NK-92 (cell line): Measurements from ENCODE around the gene STXBP5L.
"Not testable (repeated sequence)": the region's sequence is repeated elsewhere in the genome, so short reads cannot be mapped to it uniquely, and the experiment has no call there.

Experiments used
- DNase-seq: peaks from one replicate; lab custom pipeline; 2025; ENCODE audit not compliant: unreplicated experiment; lab: John Stamatoyannopoulos, UW

Gene STXBP5L

GRCh38 chr3:120908030-120908794 lies at the start of gene STXBP5L:
STXBP5L (plus strand) TSS chr3:120908205; CDS start chr3:120909579, 1,374 bp downstream.
- no peak for DNase-seq

GRCh38 chr3:120858521-120858920 lies 49.5 kb upstream of the STXBP5L start:
- no peak for DNase-seq

GRCh38 chr3:120864541-120864940 lies 43.5 kb upstream of the STXBP5L start:
- DNase-seq = no peak

DNA sequence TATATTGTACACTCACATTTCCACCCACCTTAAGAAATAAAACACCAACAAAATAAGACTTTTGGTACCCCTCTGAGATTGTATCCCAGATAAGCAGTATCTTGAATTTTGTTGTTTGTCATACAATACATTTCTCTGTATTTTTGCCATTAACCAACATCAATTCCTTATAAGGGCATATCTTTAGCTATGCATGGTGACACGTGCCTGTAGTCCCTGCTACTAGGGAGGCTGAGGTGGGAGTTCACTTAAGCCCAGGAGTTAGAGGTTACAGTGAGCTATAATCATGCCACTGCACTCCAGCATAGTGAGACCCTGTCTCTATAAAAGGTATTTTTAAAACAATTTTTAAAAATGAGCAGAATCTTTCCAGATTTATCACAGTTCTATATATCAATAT lies 32.5 kb upstream of the STXBP5L start:
- DNase-seq = no peak

DNA sequence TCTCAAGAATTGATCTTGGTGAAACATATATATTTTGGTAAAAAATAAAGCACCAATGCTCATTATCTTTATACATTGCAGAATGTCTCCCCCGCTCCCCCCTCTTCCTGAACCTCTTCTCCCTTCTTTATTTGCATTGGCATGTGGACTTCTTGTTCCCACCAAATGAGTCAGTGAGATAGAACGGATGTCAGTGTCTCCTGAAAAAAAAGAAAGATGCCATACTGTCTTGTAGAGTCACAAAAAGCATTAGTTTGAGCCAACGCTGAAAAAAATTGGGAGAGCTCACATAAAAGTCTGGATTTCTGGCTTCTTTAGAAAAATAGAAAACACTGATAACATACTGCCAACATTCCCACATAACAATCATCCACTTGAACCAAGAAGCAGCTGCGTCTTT lies 32.0 kb upstream of the STXBP5L start:
- no peak for DNase-seq

- DNase-seq = no peak
Observed at GRCh38 chr3:120879411-120879810, 28.6 kb upstream of the STXBP5L start.

GRCh38 chr3:120892921-120893320 lies 15.1 kb upstream of the STXBP5L start:
- DNase-seq = no peak

GRCh38 chr3:120894316-120895057 lies 13.5 kb upstream of the STXBP5L start:
- no peak for DNase-seq

- not testable (repeated sequence) for DNase-seq
Observed at GRCh38 chr3:120901716-120902115, 6.3 kb upstream of the STXBP5L start.

DNA sequence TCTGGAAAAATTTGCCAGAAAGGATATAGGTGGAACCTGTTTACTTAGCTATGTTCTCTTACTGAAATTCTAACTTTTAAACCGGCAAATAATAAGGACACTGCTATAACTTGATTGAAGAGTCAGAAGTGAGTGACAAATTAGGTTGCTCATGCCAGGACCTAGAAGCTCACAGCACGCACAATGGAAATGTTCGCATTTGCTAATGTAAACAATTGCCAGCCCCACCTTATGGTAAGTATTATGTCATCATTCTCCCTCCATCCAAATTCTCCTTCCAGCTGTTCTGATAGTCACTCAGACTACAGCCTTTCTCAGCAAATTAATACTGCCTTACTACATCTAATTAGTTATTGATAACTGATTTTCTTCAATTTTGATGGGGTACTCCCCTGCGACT lies 4.8 kb upstream of the STXBP5L start:
- DNase-seq = no peak

GRCh38 chr3:120907659-120908029 lies 361 bp upstream of the STXBP5L start:
- DNase-seq = no peak

GRCh38 chr3:120908795-120909601 lies 993 bp downstream of the STXBP5L start:
- DNase-seq = no peak

GRCh38 chr3:120909602-120909878 lies 1.5 kb downstream of the STXBP5L start:
- no peak for DNase-seq

DNA sequence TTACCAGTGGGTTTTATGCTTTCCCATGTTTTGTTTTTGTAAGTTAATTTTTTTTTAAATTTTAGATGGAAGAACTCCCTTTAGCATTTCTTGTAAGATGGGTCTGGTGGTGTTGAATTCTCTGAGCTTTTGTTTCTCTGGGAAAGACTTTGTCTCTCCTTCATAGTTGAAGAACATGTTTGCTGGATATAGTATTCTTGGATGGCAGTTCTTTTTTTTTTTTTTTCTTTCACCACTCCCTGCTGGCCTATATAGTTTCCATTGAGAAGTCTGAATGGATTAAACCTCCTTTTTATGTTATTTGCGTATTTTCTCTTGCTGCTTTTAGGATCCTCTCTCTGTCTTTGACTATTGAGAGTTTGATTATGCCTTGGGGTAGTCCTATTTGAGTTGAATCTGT lies 18.1 kb downstream of the STXBP5L start:
- DNase-seq = no peak

DNA sequence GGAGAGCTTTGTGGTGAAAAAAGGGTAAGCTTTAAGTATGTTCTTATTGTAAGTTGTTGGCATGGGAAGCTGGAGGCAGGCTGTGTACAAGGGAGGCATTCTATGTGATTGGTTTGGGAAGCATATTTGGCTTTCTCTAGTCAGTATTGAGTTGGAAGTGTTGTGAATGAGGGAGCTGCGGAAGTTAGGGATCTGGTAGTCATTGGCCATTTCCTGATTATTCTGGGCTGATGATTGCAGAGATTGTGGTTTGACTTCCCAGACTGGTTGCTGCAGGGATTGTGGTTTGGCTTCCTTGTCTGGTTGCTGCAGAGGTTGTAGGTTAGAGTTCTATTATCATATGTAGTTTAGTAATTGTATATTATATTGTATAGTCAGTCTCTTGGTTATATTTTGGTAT lies 21.0 kb downstream of the STXBP5L start:
- no peak for DNase-seq

DNA sequence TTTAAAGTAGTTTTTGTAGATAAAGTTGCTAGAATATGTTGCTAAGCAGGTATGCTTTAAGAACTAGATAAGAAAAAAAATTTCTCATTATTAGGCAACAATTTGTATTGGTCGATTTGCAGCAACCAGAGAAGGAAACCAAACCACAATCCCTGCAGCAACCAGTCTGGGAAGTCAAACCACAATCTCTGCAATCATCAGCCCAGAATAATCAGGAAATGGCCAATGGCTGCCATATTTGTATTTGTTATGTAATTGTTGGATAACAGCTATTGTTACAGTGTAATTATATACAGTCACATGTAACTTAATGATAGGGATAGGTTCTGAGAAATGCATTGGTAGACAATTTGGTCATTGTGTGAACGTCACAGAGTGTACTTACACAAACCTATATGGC lies 23.6 kb downstream of the STXBP5L start:
- no peak for DNase-seq

DNA sequence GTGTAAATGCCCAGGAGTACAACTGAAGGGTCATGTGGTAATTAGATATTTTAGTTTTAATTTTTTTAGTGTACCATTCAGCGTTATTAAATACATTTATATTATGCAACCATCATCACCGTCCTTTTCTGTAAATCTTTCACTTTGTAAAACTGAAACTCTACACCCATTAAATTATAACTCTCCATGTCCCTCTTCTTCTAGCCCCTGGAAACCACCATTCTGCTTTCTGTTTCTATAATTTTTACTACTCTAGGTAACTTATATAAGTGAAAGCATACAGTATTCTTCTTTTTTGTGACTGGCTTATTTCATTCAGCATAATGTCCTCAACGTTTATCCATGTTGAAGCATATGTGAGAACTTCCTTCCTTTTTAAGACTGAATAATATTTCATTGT lies 48.1 kb downstream of the STXBP5L start:
- no peak for DNase-seq

- DNase-seq = no peak
Observed at GRCh38 chr3:120982608-120983320, 74.8 kb downstream of the STXBP5L start.

DNA sequence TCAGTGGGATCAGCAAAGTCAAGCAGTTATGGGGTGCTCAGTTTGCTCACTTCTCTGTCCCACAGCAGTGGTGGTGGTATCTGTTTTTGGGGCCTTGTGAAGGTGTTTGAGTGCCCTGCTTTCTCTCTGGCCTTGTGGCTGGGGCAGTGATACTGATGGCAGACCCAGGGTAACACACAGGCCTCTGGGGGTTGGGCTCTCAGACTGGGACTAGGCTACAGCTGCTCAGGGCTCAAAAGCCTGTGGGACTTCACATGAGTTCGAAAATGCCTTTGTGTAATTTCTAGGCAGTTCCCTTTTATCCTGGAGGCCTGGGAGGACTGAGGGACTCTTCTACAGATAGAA lies 75.3 kb downstream of the STXBP5L start:
- no peak for DNase-seq

DNA sequence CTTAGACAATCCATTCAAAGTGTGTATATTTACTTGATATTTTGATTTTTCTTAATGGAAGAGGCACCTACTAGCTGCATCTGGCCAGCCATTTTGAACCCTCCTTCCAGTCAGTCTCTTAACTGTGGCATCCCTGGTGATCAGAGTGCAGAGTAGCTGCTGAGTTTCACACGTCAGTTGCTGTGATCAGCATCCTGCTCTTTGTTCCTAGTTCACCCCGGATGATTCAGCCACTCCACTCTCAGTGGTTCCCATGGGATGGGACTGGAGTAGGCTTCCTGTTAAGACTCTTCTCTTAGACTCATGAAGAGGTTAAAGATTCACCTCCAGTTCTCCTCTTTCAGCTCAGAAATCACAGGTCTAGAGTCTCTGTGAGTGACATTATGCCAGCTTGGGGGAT lies 75.8 kb downstream of the STXBP5L start:
- no peak for DNase-seq

GRCh38 chr3:120985242-120985641 lies 77.2 kb downstream of the STXBP5L start:
- DNase-seq = no peak
